GM18873 (cell line): ENCODE results near the gene CLEC10A.
"Not testable (repeated sequence)": the region's sequence is repeated elsewhere in the genome, so short reads cannot be mapped to it uniquely, and the experiment has no call there.

Experiments
- ATAC-seq: cut with Tn5 transposase; IDR thresholded peaks from one replicate; pipeline ENCODE4 v1.9.1; 2021; ENCODE audit warnings: mild to moderate bottlenecking, moderate library complexity, moderate number of reproducible peaks; ENCODE audit not compliant: unreplicated experiment, low FRiP score

CLEC10A gene

GRCh38 chr17:7079581-7080455 lies at the start of gene CLEC10A:
TSS of gene CLEC10A (minus strand) at chr17:7080251. CDS start at chr17:7078812, 1,439 bp downstream.
- no peak for ATAC-seq

- no peak for ATAC-seq
These were observed 49.3 kb upstream of the CLEC10A start for GRCh38 chr17:7129311-7129710.

- ATAC-seq = no peak
These were observed 48.1 kb upstream of the CLEC10A start for GRCh38 chr17:7128160-7128559.

- ATAC-seq = not testable (repeated sequence)
These were observed 47.5 kb upstream of the CLEC10A start for GRCh38 chr17:7127501-7127900.

GRCh38 chr17:7126386-7126785 lies 46.3 kb upstream of the CLEC10A start:
- not testable (repeated sequence) for ATAC-seq

- ATAC-seq = no peak
These were observed 44.9 kb upstream of the CLEC10A start for GRCh38 chr17:7124923-7125322.

- no peak for ATAC-seq
These were observed 43.8 kb upstream of the CLEC10A start for GRCh38 chr17:7123844-7124243.

GRCh38 chr17:7122381-7122780 lies 42.3 kb upstream of the CLEC10A start:
- no peak for ATAC-seq

- not testable (repeated sequence) for ATAC-seq
These were observed 40.6 kb upstream of the CLEC10A start for GRCh38 chr17:7120635-7121034.

GRCh38 chr17:7120123-7120522 lies 40.1 kb upstream of the CLEC10A start:
- no peak for ATAC-seq

- no peak for ATAC-seq
These were observed 39.3 kb upstream of the CLEC10A start for GRCh38 chr17:7119314-7119713.

- ATAC-seq = no peak
These were observed 35.0 kb upstream of the CLEC10A start for GRCh38 chr17:7114875-7115614.

GRCh38 chr17:7114241-7114874 lies 34.3 kb upstream of the CLEC10A start, which contains the start of gene ASGR2:
TSS of gene ASGR2 (minus strand) at chr17:7114822. CDS start at chr17:7114240, 582 bp downstream.
- ATAC-seq = no peak

- no peak for ATAC-seq
These were observed 33.4 kb upstream of the CLEC10A start for GRCh38 chr17:7113273-7114071.

GRCh38 chr17:7112510-7113108 lies 32.6 kb upstream of the CLEC10A start:
- ATAC-seq = no peak

GRCh38 chr17:7111784-7112509 lies 31.9 kb upstream of the CLEC10A start:
- no peak for ATAC-seq

- no peak for ATAC-seq
These were observed 30.7 kb upstream of the CLEC10A start for GRCh38 chr17:7110617-7111306.

GRCh38 chr17:7109461-7110322 lies 29.6 kb upstream of the CLEC10A start:
- no peak for ATAC-seq
